ENCODE data around the gene SLC2A8. TPM values are rescaled to one million over a fixed set of nuclear protein-coding genes. Genes with fewer than 3 reads are reported as not detected.

The SLC2A8 gene
- total and polyA plus RNA-seq, 4 experiments from 2014 or later: 1.1 to 3.2 (median 2.2) TPM

- intact Hi-C loops (cut with micrococcal nuclease): no loop called here
- Mint-ChIP-seq H3K4me3 (no peak overlapping the region), H3K36me3 (peaks cover 34 to 43% of the 10 kb centered on the region in 2 donors), H3K9me3 (no peaks in the 10 kb centered on the region), H3K27me3 (no peaks in the 10 kb centered on the region), H3K27ac (peak overlapping the region in 2 of 7 donors; percentile 6 to 30), H3K4me1 (peaks cover 21 to 59% (median 41%) of the 10 kb centered on the region in 4 donors)
- Histone ChIP-seq H3K4me1 (ENCODE audit: insufficient read depth, low read length) (peaks cover 33% of the 10 kb centered on the region), H3K9me3 (ENCODE audit: control insufficient read depth in 1 of 2, low read length in 2 of 2) (no peaks in the 10 kb centered on the region), H3K27me3 (ENCODE audit: insufficient read depth, low read length) (no peaks in the 10 kb centered on the region), H3K4me3 (ENCODE audit: low read length in 2 of 2) (no peak overlapping the region), H3K27ac (ENCODE audit: low read depth, low read length) (no peak overlapping the region), H3K36me3 (ENCODE audit: insufficient read depth, low read length) (peaks cover 19% of the 10 kb centered on the region)
- POLR2A ChIA-PET (ENCODE audit: partially characterized antibody): no interaction called here
- no peak for DNase-seq
- CTCF ChIA-PET (ENCODE audit: partially characterized antibody): no interaction called here
Observed at GRCh38 chr9:127428348-127428747, 31.4 kb downstream of the SLC2A8 start.

GRCh38 chr9:127430415-127430814 is 33.4 kb downstream of the SLC2A8 start:
- intact Hi-C loops (cut with micrococcal nuclease): no loop called here
- H3K4me3 ChIP-seq (ENCODE audit: low read length in 2 of 2): no peak overlapping the region
- H3K4me1 ChIP-seq (ENCODE audit: insufficient read depth, low read length): peaks cover 21% of the 10 kb centered on the region
- Mint-ChIP-seq H3K9me3 (no peaks in the 10 kb centered on the region), H3K36me3 (peaks cover 52% of the 10 kb centered on the region in 2 donors), H3K4me1 (peaks cover 15 to 39% (median 25%) of the 10 kb centered on the region in 4 donors), H3K4me3 (no peak overlapping the region), H3K27ac (no peak overlapping the region), H3K27me3 (no peaks in the 10 kb centered on the region)
- H3K9me3 ChIP-seq (ENCODE audit: control insufficient read depth in 1 of 2, low read length in 2 of 2): no peaks in the 10 kb centered on the region
- H3K36me3 ChIP-seq (ENCODE audit: insufficient read depth, low read length): peaks cover 39% of the 10 kb centered on the region
- no peak overlapping the region for H3K27ac ChIP-seq (ENCODE audit: low read depth, low read length)
- no peak for DNase-seq
- ChIA-PET CTCF (ENCODE audit: partially characterized antibody) (no interaction called here), POLR2A (ENCODE audit: partially characterized antibody) (interaction anchor here (2.5 kb wide), 1 partner anchor 20 kb away, joined by 7 read pairs; the partner anchor contains the start of genes LRSAM1 and RPL12)
- H3K27me3 ChIP-seq (ENCODE audit: insufficient read depth, low read length): no peaks in the 10 kb centered on the region

DNA sequence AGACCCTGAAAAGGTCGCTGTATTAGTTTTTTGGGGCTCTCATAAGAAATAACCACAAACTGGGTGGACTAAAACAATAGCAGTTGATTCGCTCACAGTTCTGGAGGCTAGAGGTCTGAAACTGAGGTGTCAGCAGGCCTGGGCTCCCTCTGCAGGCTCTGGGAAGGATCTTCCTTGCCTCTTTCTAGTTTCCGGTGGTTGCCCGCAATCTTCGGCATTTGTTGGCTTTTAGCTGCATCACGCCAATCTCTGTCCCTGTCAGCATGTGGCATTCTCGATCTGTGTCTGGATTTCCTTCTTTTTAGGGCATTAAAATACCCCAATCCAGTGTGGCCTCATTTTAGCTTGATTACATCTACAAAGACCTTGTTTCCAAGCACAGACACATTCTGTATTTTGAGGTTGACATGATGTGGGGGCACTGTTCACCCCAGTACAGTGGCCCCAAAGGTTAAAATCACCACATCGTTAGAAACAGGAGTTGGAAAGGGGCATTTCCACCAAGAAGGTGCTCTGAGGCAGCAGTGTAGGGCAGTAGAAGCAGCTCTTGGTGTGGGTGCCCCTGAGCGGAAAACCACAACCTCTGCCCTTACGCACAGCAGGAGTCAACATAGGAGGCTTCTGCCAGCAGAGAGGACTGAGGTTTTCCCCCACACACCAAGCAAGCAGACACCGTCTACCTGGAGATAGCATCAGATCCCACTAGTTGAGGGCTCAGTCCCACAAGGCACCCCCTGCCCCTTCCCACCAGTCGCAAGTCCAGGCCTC is 40.7 kb downstream of the SLC2A8 start:
- Histone ChIP-seq H3K4me1 (ENCODE audit: insufficient read depth, low read length) (peaks cover 15% of the 10 kb centered on the region), H3K4me3 (ENCODE audit: low read length in 2 of 2) (no peak overlapping the region), H3K27me3 (ENCODE audit: insufficient read depth, low read length) (no peaks in the 10 kb centered on the region), H3K27ac (ENCODE audit: low read depth, low read length) (no peak overlapping the region), H3K9me3 (ENCODE audit: control insufficient read depth in 1 of 2, low read length in 2 of 2) (no peaks in the 10 kb centered on the region), H3K36me3 (ENCODE audit: insufficient read depth, low read length) (peaks cover 75% of the 10 kb centered on the region)
- Mint-ChIP-seq H3K4me3 (peak overlapping the region; percentile 3 to 74 (median 44)), H3K36me3 (peaks cover 62 to 82% of the 10 kb centered on the region in 2 donors), H3K27me3 (no peaks in the 10 kb centered on the region), H3K27ac (peak overlapping the region; percentile 77 to 92 (median 84)), H3K9me3 (no peaks in the 10 kb centered on the region), H3K4me1 (peaks cover 14 to 21% (median 19%) of the 10 kb centered on the region in 4 donors)
- ChIA-PET POLR2A (ENCODE audit: partially characterized antibody) (interaction anchor here (0.8 to 3.9 kb wide), 3 partner anchors 13 to 523 kb away, joined by 3 to 24 read pairs (median 3); partner anchors contain the start of genes LRSAM1, RALGPS1 and RPL12), CTCF (ENCODE audit: partially characterized antibody) (interaction anchor here (1.4 kb wide), 1 partner anchor 12 kb away, joined by 5 read pairs; no protein-coding TSS in a partner anchor)
- intact Hi-C loops (cut with micrococcal nuclease): no loop called here
- peak; percentile 37 to 57 (median 51) for DNase-seq

- Histone ChIP-seq H3K27ac (ENCODE audit: low read depth, low read length) (no peak overlapping the region), H3K9me3 (ENCODE audit: control insufficient read depth in 1 of 2, low read length in 2 of 2) (no peaks in the 10 kb centered on the region), H3K4me3 (ENCODE audit: low read length in 2 of 2) (no peak overlapping the region), H3K4me1 (ENCODE audit: insufficient read depth, low read length) (peaks cover 15% of the 10 kb centered on the region), H3K27me3 (ENCODE audit: insufficient read depth, low read length) (no peaks in the 10 kb centered on the region), H3K36me3 (ENCODE audit: insufficient read depth, low read length) (peaks cover 74% of the 10 kb centered on the region)
- intact Hi-C loops (cut with micrococcal nuclease): no loop called here
- peak overlapping the region in 2 of 8 donors; percentile 36 to 65 for H3K4me3 Mint-ChIP-seq
- peaks cover 13 to 20% (median 17%) of the 10 kb centered on the region in 4 donors for H3K4me1 Mint-ChIP-seq
- H3K27ac Mint-ChIP-seq: peak overlapping the region in 4 of 7 donors; percentile 6 to 92 (median 80)
- H3K36me3 Mint-ChIP-seq: peaks cover 55 to 80% of the 10 kb centered on the region in 2 donors
- no peaks in the 10 kb centered on the region for H3K9me3 Mint-ChIP-seq
- H3K27me3 Mint-ChIP-seq: no peaks in the 10 kb centered on the region
- DNase-seq: no peak
- ChIA-PET CTCF (ENCODE audit: partially characterized antibody) (interaction anchor here (1.4 kb wide), 1 partner anchor 11 kb away, joined by 5 read pairs; no protein-coding TSS in a partner anchor), POLR2A (ENCODE audit: partially characterized antibody) (interaction anchor here (0.8 to 3.9 kb wide), 3 partner anchors 12 to 524 kb away, joined by 3 to 24 read pairs (median 3); partner anchors contain the start of genes LRSAM1, RALGPS1 and RPL12)
Observed at GRCh38 chr9:127438394-127438793, 41.4 kb downstream of the SLC2A8 start.

DNA sequence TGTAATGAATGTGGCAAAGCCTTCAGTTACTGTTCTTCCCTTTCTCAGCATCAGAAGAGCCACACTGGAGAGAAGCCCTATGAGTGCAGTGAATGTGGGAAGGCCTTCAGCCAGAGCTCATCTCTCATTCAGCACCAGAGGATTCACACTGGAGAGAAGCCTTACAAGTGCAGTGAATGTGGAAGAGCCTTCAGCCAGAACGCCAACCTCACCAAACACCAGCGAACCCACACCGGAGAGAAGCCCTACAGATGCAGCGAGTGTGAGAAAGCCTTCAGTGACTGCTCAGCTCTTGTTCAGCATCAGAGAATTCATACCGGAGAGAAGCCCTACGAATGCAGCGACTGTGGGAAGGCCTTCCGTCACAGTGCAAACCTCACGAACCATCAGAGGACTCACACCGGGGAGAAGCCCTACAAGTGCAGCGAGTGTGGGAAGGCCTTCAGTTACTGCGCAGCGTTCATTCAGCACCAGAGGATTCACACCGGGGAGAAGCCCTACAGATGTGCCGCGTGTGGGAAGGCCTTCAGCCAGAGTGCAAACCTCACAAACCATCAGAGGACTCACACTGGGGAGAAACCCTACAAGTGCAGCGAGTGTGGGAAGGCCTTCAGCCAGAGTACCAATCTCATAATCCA is 47.4 kb downstream of the SLC2A8 start:
- Histone ChIP-seq H3K36me3 (ENCODE audit: insufficient read depth, low read length) (peaks cover 70% of the 10 kb centered on the region), H3K4me3 (ENCODE audit: low read length in 2 of 2) (no peak overlapping the region), H3K4me1 (ENCODE audit: insufficient read depth, low read length) (peaks cover 7% of the 10 kb centered on the region), H3K27ac (ENCODE audit: low read depth, low read length) (no peak overlapping the region), H3K27me3 (ENCODE audit: insufficient read depth, low read length) (no peaks in the 10 kb centered on the region), H3K9me3 (ENCODE audit: control insufficient read depth in 1 of 2, low read length in 2 of 2) (no peaks in the 10 kb centered on the region)
- CTCF ChIA-PET (ENCODE audit: partially characterized antibody): interaction anchor here (1.1 to 1.6 kb wide), 2 partner anchors 11 to 19 kb away, joined by 3 read pairs; no protein-coding TSS in a partner anchor
- POLR2A ChIA-PET (ENCODE audit: partially characterized antibody): interaction anchor here (0.9 kb wide), 1 partner anchor 8 kb away, joined by 3 read pairs; no protein-coding TSS in a partner anchor
- peak overlapping the region in 2 of 7 donors; percentile 37 to 52 for H3K27ac Mint-ChIP-seq
- peaks cover 10 to 28% (median 18%) of the 10 kb centered on the region in 4 donors for H3K4me1 Mint-ChIP-seq
- H3K27me3 Mint-ChIP-seq: no peaks in the 10 kb centered on the region
- no peak overlapping the region for H3K4me3 Mint-ChIP-seq
- peaks cover 65 to 81% of the 10 kb centered on the region in 2 donors for H3K36me3 Mint-ChIP-seq
- DNase-seq: no peak
- intact Hi-C loops (cut with micrococcal nuclease): no loop called here
- peaks cover 0 to 5% (median 0%) of the 10 kb centered on the region in 8 donors for H3K9me3 Mint-ChIP-seq

GRCh38 chr9:127444921-127445850 is 48.2 kb downstream of the SLC2A8 start:
- no peak overlapping the region for H3K4me3 Mint-ChIP-seq
- ChIA-PET CTCF (ENCODE audit: partially characterized antibody) (interaction anchor here (1.6 kb wide), 1 partner anchor 10 kb away, joined by 3 read pairs; no protein-coding TSS in a partner anchor), POLR2A (ENCODE audit: partially characterized antibody) (interaction anchor here (1.7 kb wide), 1 partner anchor 221 kb away, joined by 5 read pairs; no protein-coding TSS in a partner anchor)
- H3K36me3 Mint-ChIP-seq: peaks cover 64 to 83% of the 10 kb centered on the region in 2 donors
- no peaks in the 10 kb centered on the region for H3K27me3 Mint-ChIP-seq
- DNase-seq: no peak
- Histone ChIP-seq H3K4me3 (ENCODE audit: low read length in 2 of 2) (no peak overlapping the region), H3K27ac (ENCODE audit: low read depth, low read length) (no peak overlapping the region), H3K27me3 (ENCODE audit: insufficient read depth, low read length) (no peaks in the 10 kb centered on the region), H3K36me3 (ENCODE audit: insufficient read depth, low read length) (peaks cover 74% of the 10 kb centered on the region), H3K9me3 (ENCODE audit: control insufficient read depth in 1 of 2, low read length in 2 of 2) (no peaks in the 10 kb centered on the region), H3K4me1 (ENCODE audit: insufficient read depth, low read length) (peaks cover 14% of the 10 kb centered on the region)
- H3K9me3 Mint-ChIP-seq: peaks cover 0 to 5% (median 0%) of the 10 kb centered on the region in 8 donors
- H3K4me1 Mint-ChIP-seq: peaks cover 17 to 36% (median 26%) of the 10 kb centered on the region in 4 donors
- H3K27ac Mint-ChIP-seq: peak overlapping the region in 3 of 7 donors; percentile 37 to 75 (median 52)
- intact Hi-C loops (cut with micrococcal nuclease): no loop called here

Measured in CD4-positive, alpha-beta memory T cell (primary cell).